Endothelial cell of umbilical vein (primary cell): ENCODE results near the gene DLAT. TPM values are rescaled to one million over a fixed set of nuclear protein-coding genes. Genes with fewer than 3 reads are reported as not detected.

Source experiments
- BruUV-seq: library from RNA; stranded (reverse); fragments of 400-500 nt; replicated peaks from 2 replicates; lab custom pipeline; 2021; lab: Mats Ljungman, UMichigan
- CTCF ChIA-PET: fragments of 300-600, 350-600 bp; sonication (Branson Sonifier 250); formaldehyde crosslinking; loops from one replicate; lab custom pipeline; 2021; ENCODE audit warnings: antibody characterized with exemption, inconsistent platforms; lab: Charles Lee
- POLR2A ChIA-PET: fragments of 300-600, 350-600 bp; sonication (Branson Sonifier 250); formaldehyde crosslinking; loops from one replicate; lab custom pipeline; 2021; ENCODE audit warnings: antibody characterized with exemption, inconsistent platforms; lab: Charles Lee
- DNase-seq: peaks from one replicate; pipeline ENCODE4 v3.0.0-alpha.2; 2011; ENCODE audit warnings: low read depth, low spot score
- FAIRE-seq: peaks from 2 replicates; lab custom pipeline; 2011; peaks lifted over from hg19 to GRCh38; lab: Jason Lieb, UNC
- H2AFZ ChIP-seq: 2 replicates; pipeline ENCODE4 v1.6.0; 2012; ENCODE audit warnings: low read depth, low read length, control low read depth, inconsistent platforms
- H3K27ac ChIP-seq: 2 replicates; pipeline ENCODE4 v1.5.1; 2011; ENCODE audit warnings: low read depth, mild to moderate bottlenecking, control low read depth, low read length, moderate library complexity; ENCODE audit not compliant: insufficient read depth
- H3K27me3 ChIP-seq, 2 experiments: 2 replicates each; pipeline versions ENCODE4 v1.6.0 to v1.6.1; 2011; ENCODE audit warnings: low read length in 2 of 2, mixed read lengths in 1 of 2; ENCODE audit not compliant: control insufficient read depth in 2 of 2, insufficient read depth in 2 of 2
- H3K36me3 ChIP-seq, 2 experiments: 2 replicates in 1 of 2; 3 replicates in 1 of 2; pipeline ENCODE4 v1.5.1; 2011; ENCODE audit warnings: low read length in 2 of 2, mild to moderate bottlenecking in 1 of 2, moderate library complexity in 1 of 2; ENCODE audit not compliant: control insufficient read depth in 2 of 2, insufficient read depth in 2 of 2; ENCODE audit errors: extremely low read depth in 1 of 2
- H3K4me1 ChIP-seq: 3 replicates; pipeline ENCODE4 v1.5.1; 2011; ENCODE audit warnings: mild to moderate bottlenecking, low read length; ENCODE audit not compliant: control insufficient read depth, insufficient read depth; ENCODE audit errors: extremely low read depth
- H3K4me2 ChIP-seq: 2 replicates; pipeline ENCODE4 v1.6.1; 2011; ENCODE audit warnings: low read length, control low read depth, mixed read lengths; ENCODE audit not compliant: insufficient read depth
- H3K4me3 ChIP-seq, 3 experiments: fragments of 200-600 bp in 1 of 3; sonication (generic), shearing (Covaris generic) in 1 of 3; replicated peaks in 1 of 3; 2 replicates each; pipeline ENCODE4 v1.5.1; 2011 to 2016; ENCODE audit warnings: control low read depth in 3 of 3, low read length in 3 of 3, mild to moderate bottlenecking in 2 of 3, inconsistent platforms in 1 of 3, low read depth in 1 of 3, moderate library complexity in 1 of 3; ENCODE audit not compliant: insufficient read depth in 1 of 3
- H3K79me2 ChIP-seq: 2 replicates; pipeline ENCODE4 v1.6.0; 2012; ENCODE audit warnings: low read length, inconsistent platforms; ENCODE audit not compliant: control insufficient read depth, insufficient read depth
- H3K9ac ChIP-seq: replicated peaks from 2 replicates; pipeline ENCODE3; 2011; ENCODE audit warnings: low read length, control low read depth; ENCODE audit not compliant: insufficient read depth; ENCODE audit errors: extremely low read depth
- H3K9me1 ChIP-seq: replicated peaks from 3 replicates; pipeline ENCODE4 v1.6.0; 2011; ENCODE audit warnings: mild to moderate bottlenecking, low read length; ENCODE audit not compliant: control insufficient read depth, insufficient read depth; ENCODE audit errors: extremely low read depth
- H3K9me3 ChIP-seq: replicated peaks from 2 replicates; pipeline ENCODE4 v1.5.1; 2012; ENCODE audit warnings: low read length, inconsistent platforms; ENCODE audit not compliant: control insufficient read depth, insufficient read depth
- H4K20me1 ChIP-seq: replicated peaks from 2 replicates; pipeline ENCODE3; 2011; ENCODE audit warnings: mild to moderate bottlenecking, low read length; ENCODE audit not compliant: control insufficient read depth, insufficient read depth; ENCODE audit errors: extremely low read depth
- CTCF ChIP-seq, 2 donors: IDR thresholded peaks; 1 replicate in 1 of 2; 2 replicates in 1 of 2; pipeline ENCODE4 v1.5.1; 2011; ENCODE audit warnings: low read length in 2 of 2, mild to moderate bottlenecking in 2 of 2, moderate library complexity in 2 of 2, control low read depth in 1 of 2, inconsistent platforms in 1 of 2, low read depth in 1 of 2; ENCODE audit not compliant: insufficient read depth in 1 of 2; ENCODE audit errors: extremely low read depth in 1 of 2
- EZH2 ChIP-seq: IDR thresholded peaks from 2 replicates; pipeline ENCODE4 v1.6.1; 2012; ENCODE audit warnings: borderline replicate concordance, low read depth, mild to moderate bottlenecking, moderate library complexity, low read length, inconsistent platforms; ENCODE audit not compliant: severe bottlenecking
- FOS ChIP-seq: IDR thresholded peaks from 2 replicates; pipeline ENCODE4 v1.6.1; 2011; ENCODE audit warnings: mild to moderate bottlenecking, low read length, moderate library complexity, borderline replicate concordance; ENCODE audit not compliant: insufficient read depth
- GATA2 ChIP-seq: IDR thresholded peaks from 2 replicates; pipeline ENCODE4 v1.7.0; 2011; ENCODE audit warnings: low read depth, mild to moderate bottlenecking, moderate library complexity, mixed read lengths, low read length; ENCODE audit not compliant: insufficient read length, insufficient read depth
- JUN ChIP-seq: IDR thresholded peaks from 2 replicates; pipeline ENCODE4 v1.6.1; 2011; ENCODE audit warnings: borderline replicate concordance, low read depth; ENCODE audit not compliant: insufficient read length, insufficient read depth
- MAX ChIP-seq: IDR thresholded peaks from 2 replicates; pipeline ENCODE4 v1.6.1; 2011; ENCODE audit not compliant: insufficient read depth, insufficient read length
- MYC ChIP-seq: IDR thresholded peaks from one replicate; pipeline ENCODE4 v1.6.1; 2011; ENCODE audit warnings: mild to moderate bottlenecking, low read depth, low read length
- POLR2A ChIP-seq: IDR thresholded peaks from 2 replicates; pipeline ENCODE4 v1.6.1; 2012; ENCODE audit warnings: low read depth, mild to moderate bottlenecking, control low read depth, low read length
- POLR2AphosphoS5 ChIP-seq: IDR thresholded peaks from 2 replicates; pipeline ENCODE4 v1.6.1; 2012; ENCODE audit warnings: low read depth, mild to moderate bottlenecking, control low read depth, low read length, moderate library complexity; ENCODE audit not compliant: insufficient read depth
- dilution Hi-C: fragments of 300-500 bp; cut with MboI; formaldehyde crosslinking; loops from one replicate; pipeline ENCODE4 v1.15.0; 2019; ENCODE audit warnings: low sequenced_read_pairs; ENCODE audit not compliant: extremely low pct_ligation_motif_present
- intact Hi-C: fragments of 100-400 bp; cut with micrococcal nuclease; formaldehyde crosslinking; loops from one replicate; pipeline ENCODE4 v1.10.0; 2022
- polyA plus RNA-seq, 4 experiments: library from polyadenylated mRNA; depleted of rRNA in 3 of 4; stranded (reverse) in 3 of 4; unstranded in 1 of 4; fragments of >200 nt; gene quantifications; 2 replicates each; pipeline versions ENCODE4 v1.2.1 to v1.2.3, GENCODE V29; 2011 to 2012; ENCODE audit warnings: missing spikeins in 1 of 4
- total RNA-seq: library from RNA; stranded (reverse); gene quantifications from 2 replicates; pipeline ENCODE4 v1.2.3, GENCODE V29; 2021

The DLAT gene
- total and polyA plus RNA-seq, 2 donors (not counting 3 experiments of a cell fraction or from before 2014, with no cell fraction given) = 13.3 to 41.3 TPM

GRCh38 chr11:112085822-112086421, 60.7 kb downstream of the DLAT start:
- dilution Hi-C loops (no loop called here), intact Hi-C loops (loop anchor here (1.0 to 10.0 kb wide), 8 partner anchors 12 to 481 kb away; partner anchors contain the start of genes BCO2, CFAP68, FDXACB1 and NKAPD1)
- Histone ChIP-seq H3K4me2 (peak overlapping the region; percentile 81), H3K4me1 (peaks cover 13% of the 10 kb centered on the region), H3K9me1 (no peaks in the 10 kb centered on the region), H3K27ac (peak overlapping the region; percentile 42), H3K27me3 (no peaks in the 10 kb centered on the region), H3K79me2 (peaks cover 39% of the 10 kb centered on the region), H2AFZ (peak overlapping the region; percentile 61), H3K9ac (peak overlapping the region; percentile 85), H3K4me3 (peak overlapping the region; percentile 37 to 90 (median 86)), H4K20me1 (no peaks in the 10 kb centered on the region), H3K36me3 (peaks cover 14 to 16% of the 10 kb centered on the region in 2 experiments), H3K9me3 (no peaks in the 10 kb centered on the region)
- DNase-seq (no peak), FAIRE-seq (no peak)
- ChIA-PET CTCF (interaction anchor here (1.0 to 1.9 kb wide), 4 partner anchors 28 to 215 kb away, joined by 3 to 9 read pairs (median 8); partner anchors contain the start of gene BCO2), POLR2A (no interaction called here)
- TSS peak; percentile 68 for BruUV-seq
- TF ChIP-seq MAX = peak; percentile 62
- TF ChIP-seq POLR2A = peak; percentile 25
- no peak for TF ChIP-seq FOS

GRCh38 chr11:112086422-112087191, 61.4 kb downstream of the DLAT start, which contains the start of the genes SDHD and TIMM8B:
TSS of gene SDHD (plus strand) at chr11:112086873. CDS start at chr11:112086908, 35 bp downstream.
TSS of gene TIMM8B (minus strand) at chr11:112086756. CDS start at chr11:112086723, 33 bp downstream.
- H3K36me3 ChIP-seq = peaks cover 15 to 19% of the 10 kb centered on the region in 2 experiments
- H2AFZ ChIP-seq = peak within 1 kb of the TSS; percentile 61
- dilution Hi-C loops (no loop called here), intact Hi-C loops (loop anchor here (1.0 to 10.0 kb wide), 8 partner anchors 12 to 482 kb away; partner anchors contain the start of genes BCO2, CFAP68, FDXACB1 and NKAPD1)
- H3K79me2 ChIP-seq = peaks cover 39% of the 10 kb centered on the region
- no peaks in the 10 kb centered on the region for H4K20me1 ChIP-seq
- H3K9ac ChIP-seq = peak within 1 kb of the TSS; percentile 85
- peak within 1 kb of the TSS; percentile 90 for H3K4me2 ChIP-seq
- ChIA-PET CTCF (interaction anchor here (1.0 to 1.9 kb wide), 4 partner anchors 27 to 216 kb away, joined by 3 to 9 read pairs (median 8); partner anchors contain the start of gene BCO2), POLR2A (no interaction called here)
- peak; percentile 98 for DNase-seq
- H3K27ac ChIP-seq = peak within 1 kb of the TSS; percentile 54
- peak within 1 kb of the TSS; percentile 54 to 90 (median 86) for H3K4me3 ChIP-seq
- TF ChIP-seq JUN (peak; percentile 10), MAX (no peak), POLR2AphosphoS5 (peak; percentile 90), FOS (no peak), CTCF (IDR thresholded peaks at IDR 0.05; ENCODE audit: extremely low read depth in 1 of 2, insufficient read depth in 1 of 2, low read depth in 1 of 2, low read length in 2 of 2) (peak; percentile 17 to 62), GATA2 (no peak), EZH2 (no peak), MYC (no peak), POLR2A (peak; percentile 52)
- peaks cover 13% of the 10 kb centered on the region for H3K4me1 ChIP-seq
- no peaks in the 10 kb centered on the region for H3K9me1 ChIP-seq
- no peaks in the 10 kb centered on the region for H3K9me3 ChIP-seq
- no peaks in the 10 kb centered on the region for H3K27me3 ChIP-seq
- no TSS peak for BruUV-seq
- FAIRE-seq = peak; percentile 95
